ENCODE data around the gene ABL1.

ABL1 gene

GRCh38 chr9:130870491-130871381 lies 35.7 kb downstream of the ABL1 start:
- in situ Hi-C loops (cut with HindIII; ENCODE audit: low sequenced_read_pairs), result no loop called here

GRCh38 chr9:130871395-130872062 lies 36.5 kb downstream of the ABL1 start:
- in situ Hi-C loops (cut with HindIII; ENCODE audit: low sequenced_read_pairs), result no loop called here

- in situ Hi-C loops (cut with HindIII; ENCODE audit: low sequenced_read_pairs), result no loop called here
Measured at GRCh38 chr9:130872093-130872492, 37.0 kb downstream of the ABL1 start.

GRCh38 chr9:130872508-130872907 lies 37.5 kb downstream of the ABL1 start:
- in situ Hi-C loops (cut with HindIII; ENCODE audit: low sequenced_read_pairs), result no loop called here

GRCh38 chr9:130872912-130873503 lies 38.0 kb downstream of the ABL1 start:
- in situ Hi-C loops (cut with HindIII; ENCODE audit: low sequenced_read_pairs), result no loop called here

GRCh38 chr9:130873966-130874365 lies 38.9 kb downstream of the ABL1 start:
- in situ Hi-C loops (cut with HindIII; ENCODE audit: low sequenced_read_pairs), result no loop called here

GRCh38 chr9:130874783-130875182 lies 39.7 kb downstream of the ABL1 start:
- in situ Hi-C loops (cut with HindIII; ENCODE audit: low sequenced_read_pairs), result no loop called here

GRCh38 chr9:130877300-130877699 lies 42.2 kb downstream of the ABL1 start:
- in situ Hi-C loops (cut with HindIII; ENCODE audit: low sequenced_read_pairs), result no loop called here

GRCh38 chr9:130878295-130878694 lies 43.2 kb downstream of the ABL1 start:
- in situ Hi-C loops (cut with HindIII; ENCODE audit: low sequenced_read_pairs), result no loop called here

- in situ Hi-C loops (cut with HindIII; ENCODE audit: low sequenced_read_pairs), result no loop called here
Measured at GRCh38 chr9:130879863-130880411, 44.9 kb downstream of the ABL1 start.

- in situ Hi-C loops (cut with HindIII; ENCODE audit: low sequenced_read_pairs), result no loop called here
Measured at GRCh38 chr9:130880599-130881220, 45.7 kb downstream of the ABL1 start.

- in situ Hi-C loops (cut with HindIII; ENCODE audit: low sequenced_read_pairs), result no loop called here
Measured at GRCh38 chr9:130881516-130881915, 46.5 kb downstream of the ABL1 start.

GRCh38 chr9:130882696-130883225 lies 47.7 kb downstream of the ABL1 start:
- in situ Hi-C loops (cut with HindIII; ENCODE audit: low sequenced_read_pairs), result no loop called here

- in situ Hi-C loops (cut with HindIII; ENCODE audit: low sequenced_read_pairs), result no loop called here
Measured at GRCh38 chr9:130883479-130883878, 48.4 kb downstream of the ABL1 start.

GRCh38 chr9:130884111-130884531 lies 49.1 kb downstream of the ABL1 start:
- in situ Hi-C loops (cut with HindIII; ENCODE audit: low sequenced_read_pairs), result no loop called here

- in situ Hi-C loops (cut with HindIII; ENCODE audit: low sequenced_read_pairs), result no loop called here
Measured at GRCh38 chr9:130884542-130885483, 49.8 kb downstream of the ABL1 start.

GRCh38 chr9:130885484-130886375 lies 50.7 kb downstream of the ABL1 start:
- in situ Hi-C loops (cut with HindIII; ENCODE audit: low sequenced_read_pairs), result no loop called here

GRCh38 chr9:130886981-130887380 lies 51.9 kb downstream of the ABL1 start:
- in situ Hi-C loops (cut with HindIII; ENCODE audit: low sequenced_read_pairs), result no loop called here

All from DLD1 (cell line).